Activated T-helper 1 cell treated with anti-CD3 and anti-CD28 coated beads, Interleukin-12 subunit alpha, Interleukin-12 subunit beta, Interleukin-2, Interleukin-4 antibody, amounts not matched to agents 30 ng/mL and 10 ng/mL and 1 ng/mL, durations not matched to agents 14 hours and 24 hours and 36 hours (primary cell): ENCODE measurements around the gene PSMF1. TPM values are rescaled to one million over a fixed set of nuclear protein-coding genes. Genes with fewer than 3 reads are reported as not detected.
A peak's percentile ranks its signal among the peaks of the same experiment; 100 is the strongest.

Source experiments
- DNase-seq: peaks from one replicate; pipeline ENCODE4 v3.0.0; 2021; ENCODE audit warnings: low spot score
- H3K27ac Mint-ChIP-seq: one replicate; pipeline ENCODE4 v1.8.0; 2021; ENCODE audit warnings: mild to moderate bottlenecking, mixed read lengths
- H3K27me3 Mint-ChIP-seq: one replicate; pipeline ENCODE4 v1.8.0; 2022; ENCODE audit warnings: mild to moderate bottlenecking, moderate library complexity, mixed read lengths; ENCODE audit not compliant: insufficient read depth
- H3K36me3 Mint-ChIP-seq: one replicate; pipeline ENCODE4 v1.8.0; 2021; ENCODE audit warnings: low read depth, mixed read lengths
- H3K4me1 Mint-ChIP-seq: one replicate; pipeline ENCODE4 v1.8.0; 2021; ENCODE audit warnings: low read depth, mixed read lengths
- H3K4me3 Mint-ChIP-seq: one replicate; pipeline ENCODE4 v1.8.0; 2021; ENCODE audit warnings: mild to moderate bottlenecking, moderate library complexity, mixed read lengths
- H3K9me3 Mint-ChIP-seq: one replicate; pipeline ENCODE4 v1.8.0; 2021; ENCODE audit warnings: mixed read lengths
- intact Hi-C: fragments of 100-400 bp; cut with micrococcal nuclease; formaldehyde crosslinking; loops from one replicate; pipeline ENCODE4 v1.15.1; 2024
- total RNA-seq: library from RNA; stranded (reverse); gene quantifications from 2 replicates; pipeline ENCODE4 v1.2.3, GENCODE V29; 2022

The PSMF1 gene, protein sequence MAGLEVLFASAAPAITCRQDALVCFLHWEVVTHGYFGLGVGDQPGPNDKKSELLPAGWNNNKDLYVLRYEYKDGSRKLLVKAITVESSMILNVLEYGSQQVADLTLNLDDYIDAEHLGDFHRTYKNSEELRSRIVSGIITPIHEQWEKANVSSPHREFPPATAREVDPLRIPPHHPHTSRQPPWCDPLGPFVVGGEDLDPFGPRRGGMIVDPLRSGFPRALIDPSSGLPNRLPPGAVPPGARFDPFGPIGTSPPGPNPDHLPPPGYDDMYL
- 185 and 189 TPM in 2 replicates for total RNA-seq

DNA sequence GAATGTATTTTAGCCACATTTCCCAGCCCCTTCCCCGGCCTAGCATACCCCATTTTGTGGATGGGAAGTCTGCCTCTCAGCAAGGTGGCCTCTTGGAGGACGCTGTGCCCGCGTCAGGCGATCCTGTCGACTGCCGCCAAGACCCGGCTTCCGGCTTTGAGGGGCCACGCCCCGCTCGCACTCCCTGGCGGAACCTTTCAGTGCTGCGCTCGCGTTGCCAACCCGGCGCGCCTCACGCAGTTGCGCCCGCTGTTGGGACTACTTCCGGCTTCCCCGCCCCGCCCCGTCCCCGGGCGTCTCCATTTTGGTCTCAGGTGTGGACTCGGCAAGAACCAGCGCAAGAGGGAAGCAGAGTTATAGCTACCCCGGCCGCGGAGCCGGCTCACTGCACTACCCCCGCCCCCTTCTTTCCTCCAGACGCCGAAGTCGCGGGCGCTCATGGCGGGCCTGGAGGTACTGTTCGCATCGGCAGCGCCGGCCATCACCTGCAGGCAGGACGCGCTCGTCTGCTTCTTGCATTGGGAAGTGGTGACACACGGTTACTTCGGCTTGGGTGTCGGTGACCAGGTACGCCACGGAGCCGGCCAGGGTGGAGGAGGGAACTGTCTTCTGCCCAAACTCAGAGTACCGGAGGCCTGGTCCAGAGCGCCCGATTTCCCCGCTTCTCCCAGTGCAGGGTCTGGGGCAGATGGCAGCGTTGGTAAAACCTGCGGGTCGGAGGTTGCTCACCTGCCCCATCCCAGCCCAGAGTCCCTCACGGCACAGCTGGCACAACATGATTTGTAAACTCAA is at the start of gene PSMF1:
Gene PSMF1, plus strand, starts transcription at position 267 of the 792 bp plus-strand sequence. Its CDS starts 172 bp downstream, at position 439.
- DNase-seq, result peak; percentile 95
- Mint-ChIP-seq H3K4me3 (peak within 1 kb of the TSS; percentile 91), H3K4me1 (peaks cover 56% of the 10 kb centered on the region), H3K27me3 (no peaks in the 10 kb centered on the region), H3K27ac (peak within 1 kb of the TSS; percentile 81), H3K36me3 (peaks cover 36% of the 10 kb centered on the region), H3K9me3 (no peaks in the 10 kb centered on the region)
- intact Hi-C loops, result loop anchor here (1.0 to 5.0 kb wide), 10 partner anchors 32 to 575 kb away; partner anchors contain the start of genes CSNK2A1, FAM110A, FKBP1A and SNPH

DNA sequence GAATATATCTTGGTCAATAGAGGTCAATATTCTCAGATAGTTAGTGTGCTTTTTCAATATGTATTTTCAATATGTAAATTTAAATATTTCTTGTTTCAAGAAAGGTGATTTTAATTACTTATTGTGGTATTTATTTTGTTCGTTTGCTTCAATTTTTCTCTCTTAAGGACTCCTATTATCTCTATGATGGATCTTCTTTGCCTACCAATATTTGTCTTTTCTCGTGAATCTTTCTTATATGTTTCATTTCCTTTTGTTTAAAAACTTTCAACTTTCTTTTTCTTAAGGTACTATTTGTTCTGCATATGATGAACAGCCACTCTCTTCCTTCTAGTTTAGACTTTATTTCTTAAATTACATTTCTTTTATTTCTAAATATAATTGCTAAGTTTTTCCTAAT is 46.1 kb upstream of the PSMF1 start:
- H3K36me3 Mint-ChIP-seq, result no peaks in the 10 kb centered on the region
- H3K27ac Mint-ChIP-seq, result no peak overlapping the region
- no peak overlapping the region for H3K4me3 Mint-ChIP-seq
- DNase-seq, result no peak
- H3K9me3 Mint-ChIP-seq, result peaks cover 4% of the 10 kb centered on the region
- peaks cover 2% of the 10 kb centered on the region for H3K27me3 Mint-ChIP-seq
- intact Hi-C loops, result no loop called here
- no peaks in the 10 kb centered on the region for H3K4me1 Mint-ChIP-seq

DNA sequence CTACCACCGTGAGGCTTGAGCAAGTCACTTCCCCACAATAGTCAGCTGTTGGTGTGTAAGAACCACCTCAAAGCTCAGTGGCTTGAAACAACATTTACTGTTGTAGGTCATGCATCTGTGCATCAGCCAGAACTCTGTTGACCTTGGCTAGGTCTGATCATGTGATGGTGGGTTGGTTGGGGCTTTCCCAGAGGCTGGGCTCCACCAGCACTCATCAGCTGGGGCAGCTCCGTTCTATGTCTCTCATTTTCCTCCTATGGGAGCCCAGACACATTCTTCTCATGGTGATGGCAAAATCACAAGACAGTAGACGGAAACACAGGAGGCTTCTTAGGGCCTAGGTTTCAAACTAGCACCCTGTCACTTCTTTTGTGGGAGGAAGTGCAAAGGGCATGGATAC is 42.8 kb upstream of the PSMF1 start:
- DNase-seq, result no peak
- H3K4me1 Mint-ChIP-seq, result no peaks in the 10 kb centered on the region
- no peaks in the 10 kb centered on the region for H3K36me3 Mint-ChIP-seq
- H3K9me3 Mint-ChIP-seq, result peaks cover 4% of the 10 kb centered on the region
- H3K4me3 Mint-ChIP-seq, result no peak overlapping the region
- intact Hi-C loops, result no loop called here
- peaks cover 4% of the 10 kb centered on the region for H3K27me3 Mint-ChIP-seq
- H3K27ac Mint-ChIP-seq, result no peak overlapping the region

- peaks cover 10% of the 10 kb centered on the region for H3K9me3 Mint-ChIP-seq
Observed at GRCh38 chr20:1081891-1082290, 36.5 kb upstream of the PSMF1 start.

GRCh38 chr20:1083431-1084080 is 34.8 kb upstream of the PSMF1 start:
- H3K4me3 Mint-ChIP-seq, result no peak overlapping the region
- peaks cover 19% of the 10 kb centered on the region for H3K9me3 Mint-ChIP-seq
- H3K27ac Mint-ChIP-seq, result no peak overlapping the region
- intact Hi-C loops, result no loop called here
- H3K4me1 Mint-ChIP-seq, result peaks cover 11% of the 10 kb centered on the region
- H3K27me3 Mint-ChIP-seq, result peaks cover 3% of the 10 kb centered on the region
- DNase-seq, result no peak
- H3K36me3 Mint-ChIP-seq, result peaks cover 2% of the 10 kb centered on the region

More at GRCh38 chr20:1081891-1082290, 36.5 kb upstream of the PSMF1 start:
- Mint-ChIP-seq H3K27ac (no peak overlapping the region), H3K4me3 (no peak overlapping the region), H3K4me1 (peaks cover 2% of the 10 kb centered on the region), H3K27me3 (peaks cover 3% of the 10 kb centered on the region), H3K36me3 (peaks cover 2% of the 10 kb centered on the region)
- intact Hi-C loops, result no loop called here
- DNase-seq, result no peak

DNA sequence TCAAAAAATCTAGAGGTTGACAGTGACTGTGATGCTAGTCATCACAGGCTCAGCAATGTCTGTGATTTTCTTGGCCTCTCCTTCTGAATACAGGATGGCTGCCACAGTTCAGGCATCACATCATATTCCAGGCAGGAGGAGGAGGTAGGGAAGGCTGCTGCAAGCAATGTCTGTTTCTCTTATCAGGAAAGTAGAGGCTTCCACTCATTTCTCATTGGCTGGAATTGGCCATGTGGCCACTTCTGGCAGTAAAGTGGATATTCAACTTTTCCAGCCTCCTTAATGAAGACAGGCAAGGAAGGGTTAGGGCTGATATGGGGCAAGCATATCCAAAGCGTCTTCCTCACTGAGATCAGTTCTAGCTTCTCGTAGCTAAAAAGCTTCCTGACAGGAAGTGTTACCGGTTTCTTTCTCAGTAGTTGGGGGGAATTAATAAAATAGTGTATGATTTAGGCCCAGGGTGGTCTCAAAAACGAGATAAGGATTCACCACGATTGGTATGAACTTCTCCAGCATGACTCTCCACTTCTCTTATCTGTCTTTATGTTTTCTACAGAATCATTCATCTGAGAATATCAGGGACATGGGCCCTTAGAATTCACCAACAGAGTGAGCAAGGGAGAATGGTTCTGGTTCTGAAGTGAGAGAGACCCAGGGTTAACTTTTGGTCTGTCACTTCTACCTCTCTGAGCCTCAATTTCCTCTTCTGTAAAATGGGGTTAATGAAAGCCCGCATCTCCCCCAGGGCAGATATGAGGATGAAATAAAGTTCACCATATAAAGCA is 32.7 kb upstream of the PSMF1 start:
- Mint-ChIP-seq H3K4me3 (no peak overlapping the region), H3K27ac (no peak overlapping the region), H3K4me1 (peaks cover 11% of the 10 kb centered on the region), H3K36me3 (peaks cover 2% of the 10 kb centered on the region), H3K9me3 (peaks cover 28% of the 10 kb centered on the region), H3K27me3 (no peaks in the 10 kb centered on the region)
- DNase-seq, result no peak
- intact Hi-C loops, result no loop called here

- Mint-ChIP-seq H3K27me3 (no peaks in the 10 kb centered on the region), H3K4me1 (peaks cover 11% of the 10 kb centered on the region), H3K4me3 (no peak overlapping the region), H3K36me3 (peaks cover 2% of the 10 kb centered on the region), H3K27ac (no peak overlapping the region), H3K9me3 (peaks cover 30% of the 10 kb centered on the region)
- DNase-seq, result no peak
- intact Hi-C loops, result no loop called here
Observed at GRCh38 chr20:1086277-1087213, 31.9 kb upstream of the PSMF1 start.

DNA sequence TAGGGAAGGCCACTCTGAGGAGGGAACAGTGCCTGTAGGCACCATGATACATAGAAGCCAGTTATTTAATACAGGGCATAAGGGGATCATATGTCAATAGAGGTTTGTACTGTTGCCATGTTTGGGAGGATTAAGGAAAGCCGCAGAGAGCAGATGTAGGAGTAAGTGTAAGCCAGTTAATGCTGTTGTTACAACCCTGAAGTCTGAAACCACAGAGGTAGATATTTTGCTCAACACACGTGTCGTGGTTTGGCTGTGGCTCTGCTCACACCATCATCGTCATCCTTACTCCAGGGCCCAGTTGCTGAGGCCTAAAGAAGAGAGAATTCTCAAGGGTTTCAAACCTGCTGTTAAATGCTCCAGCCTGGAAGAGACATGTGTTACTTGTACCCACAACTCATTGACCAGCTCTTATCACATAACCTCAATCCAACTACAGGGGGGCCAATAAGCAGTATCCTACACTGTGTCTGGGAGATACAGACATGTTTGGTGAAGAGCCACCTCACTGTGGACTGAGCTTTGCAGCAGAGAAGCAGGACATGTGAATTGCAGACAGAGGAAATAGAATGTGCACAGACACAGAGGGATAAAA is 31.0 kb upstream of the PSMF1 start:
- DNase-seq, result no peak
- Mint-ChIP-seq H3K4me3 (no peak overlapping the region), H3K27ac (no peak overlapping the region), H3K27me3 (no peaks in the 10 kb centered on the region), H3K36me3 (peaks cover 2% of the 10 kb centered on the region), H3K4me1 (peaks cover 11% of the 10 kb centered on the region), H3K9me3 (peaks cover 37% of the 10 kb centered on the region)
- intact Hi-C loops, result no loop called here

- no peak overlapping the region for H3K4me3 Mint-ChIP-seq
- H3K27me3 Mint-ChIP-seq, result peaks cover 8% of the 10 kb centered on the region
- intact Hi-C loops, result no loop called here
- no peak overlapping the region for H3K27ac Mint-ChIP-seq
- peaks cover 20% of the 10 kb centered on the region for H3K9me3 Mint-ChIP-seq
- no peaks in the 10 kb centered on the region for H3K36me3 Mint-ChIP-seq
- DNase-seq, result no peak
- H3K4me1 Mint-ChIP-seq, result no peaks in the 10 kb centered on the region
Observed at GRCh38 chr20:1094751-1095150, 23.7 kb upstream of the PSMF1 start.

GRCh38 chr20:1101533-1101932 is 16.9 kb upstream of the PSMF1 start:
- intact Hi-C loops, result loop anchor here (10.0 kb wide), 1 partner anchor 97 kb away; the partner anchor contains the start of gene RSPO4
- Mint-ChIP-seq H3K4me3 (no peak overlapping the region), H3K4me1 (no peaks in the 10 kb centered on the region), H3K27me3 (peaks cover 5% of the 10 kb centered on the region), H3K36me3 (no peaks in the 10 kb centered on the region), H3K27ac (no peak overlapping the region), H3K9me3 (peaks cover 11% of the 10 kb centered on the region)
- no peak for DNase-seq

DNA sequence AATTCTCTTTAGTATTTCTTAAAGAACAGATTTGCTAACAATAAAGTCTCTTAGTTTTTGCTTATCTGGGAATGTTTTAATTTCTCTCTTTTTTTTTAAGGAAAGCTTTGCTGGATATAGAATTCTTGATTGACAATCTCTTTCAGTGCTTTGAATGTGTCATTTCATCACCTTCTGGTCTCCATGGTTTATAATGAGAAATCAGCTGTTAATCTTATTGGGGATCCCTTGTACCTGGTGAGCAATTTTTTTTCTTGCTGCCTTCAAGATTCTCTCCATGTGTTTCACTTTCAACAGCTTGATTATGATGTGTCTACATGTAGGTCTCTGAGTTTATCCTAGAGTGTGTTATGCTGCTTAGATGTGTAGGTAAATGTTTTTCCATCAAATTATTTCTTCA is 16.4 kb upstream of the PSMF1 start:
- no peaks in the 10 kb centered on the region for H3K4me1 Mint-ChIP-seq
- H3K27me3 Mint-ChIP-seq, result peaks cover 2% of the 10 kb centered on the region
- no peak overlapping the region for H3K27ac Mint-ChIP-seq
- no peak for DNase-seq
- H3K36me3 Mint-ChIP-seq, result no peaks in the 10 kb centered on the region
- intact Hi-C loops, result loop anchor here (10.0 kb wide), 1 partner anchor 97 kb away; the partner anchor contains the start of gene RSPO4
- H3K4me3 Mint-ChIP-seq, result no peak overlapping the region
- H3K9me3 Mint-ChIP-seq, result peaks cover 11% of the 10 kb centered on the region
